Cerebellar cortex (tissue), 1 donor: ENCODE results near the gene MROH8.
"Not testable (repeated sequence)": the region's sequence is repeated elsewhere in the genome, so short reads cannot be mapped to it uniquely, and the experiment has no call there.

Experiments used
- DNase-seq: peaks from one replicate; pipeline ENCODE4 v3.0.0-alpha.2; 2015; ENCODE audit warnings: low spot score

MROH8 gene

GRCh38 chr20:37090407-37090806 is 88.9 kb downstream of the MROH8 start:
- no peak for DNase-seq

GRCh38 chr20:37081717-37082289 is 97.5 kb downstream of the MROH8 start:
- DNase-seq: peak; percentile 7

- no peak for DNase-seq
Measured at GRCh38 chr20:37077009-37077408, 102.3 kb downstream of the MROH8 start.

GRCh38 chr20:37075932-37076685 is 103.2 kb downstream of the MROH8 start:
- DNase-seq: no peak

GRCh38 chr20:37072293-37073196 is 106.8 kb downstream of the MROH8 start:
- no peak for DNase-seq

GRCh38 chr20:37071481-37071911 is 107.9 kb downstream of the MROH8 start:
- DNase-seq: no peak

GRCh38 chr20:37069563-37069962 is 109.8 kb downstream of the MROH8 start:
- not testable (repeated sequence) for DNase-seq

- no peak for DNase-seq
Measured at GRCh38 chr20:37066168-37066567, 113.2 kb downstream of the MROH8 start.

- DNase-seq: no peak
Measured at GRCh38 chr20:37055276-37055675, 124.1 kb downstream of the MROH8 start.

- DNase-seq: no peak
Measured at GRCh38 chr20:37053230-37053950, 126.0 kb downstream of the MROH8 start.
